Keratinocyte (primary cell): ENCODE results near the gene ALOXE3. TPM values are rescaled to one million over a fixed set of nuclear protein-coding genes. Genes with fewer than 3 reads are reported as not detected.

Source experiments
- DNase-seq: peaks from one replicate; pipeline ENCODE4 v3.0.0-alpha.2; 2011; ENCODE audit warnings: low read depth, missing footprints, low spot score
- FAIRE-seq: peaks from 2 replicates; lab custom pipeline; 2011; peaks lifted over from hg19 to GRCh38; lab: Jason Lieb, UNC
- H2AFZ ChIP-seq: 2 replicates; pipeline ENCODE4 v1.6.0; 2012; ENCODE audit warnings: low read length, control low read depth, inconsistent platforms; ENCODE audit not compliant: control insufficient read depth
- H3K27ac ChIP-seq: 2 replicates; pipeline ENCODE4 v1.5.1; 2011; ENCODE audit warnings: low read length; ENCODE audit not compliant: control insufficient read depth, insufficient read depth
- H3K27me3 ChIP-seq: 3 replicates; pipeline ENCODE4 v1.6.0; 2011; ENCODE audit warnings: low read length; ENCODE audit not compliant: control insufficient read depth, insufficient read depth; ENCODE audit errors: extremely low read depth
- H3K36me3 ChIP-seq, 2 experiments: 2 replicates in 1 of 2; 3 replicates in 1 of 2; pipeline ENCODE4 v1.5.1; 2011; ENCODE audit warnings: low read length in 2 of 2, mild to moderate bottlenecking in 1 of 2; ENCODE audit not compliant: control insufficient read depth in 2 of 2, insufficient read depth in 2 of 2; ENCODE audit errors: extremely low read depth in 1 of 2
- H3K4me1 ChIP-seq: 3 replicates; pipeline ENCODE4 v1.5.1; 2011; ENCODE audit warnings: low read length; ENCODE audit not compliant: control insufficient read depth, insufficient read depth; ENCODE audit errors: extremely low read depth
- H3K4me2 ChIP-seq: 3 replicates; pipeline ENCODE4 v1.6.0; 2011; ENCODE audit warnings: low read depth, low read length; ENCODE audit not compliant: control insufficient read depth, insufficient read depth; ENCODE audit errors: extremely low read depth
- H3K4me3 ChIP-seq, 3 experiments: fragments of 200-600 bp in 1 of 3; sonication (generic) in 1 of 3; 2 replicates in 2 of 3; 3 replicates in 1 of 3; pipeline ENCODE4 v1.5.1; 2011 to 2016; ENCODE audit warnings: low read length in 3 of 3, mild to moderate bottlenecking in 3 of 3, control low read depth in 2 of 3, inconsistent platforms in 1 of 3, low read depth in 1 of 3, mixed read lengths in 1 of 3, mixed run types in 1 of 3, moderate library complexity in 1 of 3; ENCODE audit not compliant: control insufficient read depth in 2 of 3, insufficient read depth in 2 of 3; ENCODE audit errors: extremely low read depth in 1 of 3
- H3K79me2 ChIP-seq: 2 replicates; pipeline ENCODE4 v1.6.0; 2012; ENCODE audit warnings: low read length; ENCODE audit not compliant: control insufficient read depth, insufficient read depth
- H3K9ac ChIP-seq: 3 replicates; pipeline ENCODE4 v1.6.0; 2011; ENCODE audit warnings: low read length; ENCODE audit not compliant: control insufficient read depth, insufficient read depth; ENCODE audit errors: extremely low read depth
- H3K9me1 ChIP-seq: 3 replicates; pipeline ENCODE4 v1.6.0; 2011; ENCODE audit warnings: low read length; ENCODE audit not compliant: control insufficient read depth, insufficient read depth; ENCODE audit errors: extremely low read depth
- H3K9me3 ChIP-seq: 2 replicates; pipeline ENCODE4 v1.5.1; 2012; ENCODE audit warnings: low read depth, low read length; ENCODE audit not compliant: control insufficient read depth
- H4K20me1 ChIP-seq: 3 replicates; pipeline ENCODE4 v1.6.0; 2011; ENCODE audit warnings: low read length; ENCODE audit not compliant: control insufficient read depth, insufficient read depth; ENCODE audit errors: extremely low read depth
- CTCF ChIP-seq, 3 experiments: IDR thresholded peaks in 1 of 3; conservative IDR thresholded peaks in 1 of 3; optimal IDR thresholded peaks in 1 of 3; 2 replicates in 2 of 3; 3 replicates in 1 of 3; pipeline versions ENCODE3 to v1.5.1; 2011; ENCODE audit warnings: low read length in 3 of 3, mild to moderate bottlenecking in 3 of 3, moderate library complexity in 2 of 3, control low read depth in 1 of 3, inconsistent platforms in 1 of 3; ENCODE audit not compliant: insufficient read depth in 2 of 3; ENCODE audit errors: extremely low read depth in 1 of 3
- EZH2 ChIP-seq: IDR thresholded peaks from one replicate; pipeline ENCODE4 v1.6.1; 2012; ENCODE audit warnings: inconsistent platforms, mild to moderate bottlenecking, low read length, moderate library complexity
- dilution Hi-C: fragments of 300-500 bp; cut with MboI; formaldehyde crosslinking; loops from one replicate; pipeline ENCODE4 v1.7.0; 2020; ENCODE audit warnings: low sequenced_read_pairs; ENCODE audit not compliant: extremely low pct_ligation_motif_present
- polyA plus RNA-seq, 5 experiments: library from polyadenylated mRNA; depleted of rRNA in 3 of 5; stranded (reverse) in 3 of 5; stranded (forward) in 1 of 5; unstranded in 1 of 5; fragments of >200 nt; gene quantifications; 1 replicate in 1 of 5; 2 replicates in 3 of 5; 3 replicates in 1 of 5; pipeline versions ENCODE4 v1.2.1 to v1.2.3, GENCODE V29; 2011 to 2012; ENCODE audit warnings: missing spikeins in 2 of 5, low read depth in 1 of 5, low replicate concordance in 1 of 5

The ALOXE3 gene
- polyA plus RNA-seq, 1 donor (not counting 4 experiments of a cell fraction or from before 2014, with no cell fraction given): 2.7 TPM

- FAIRE-seq (peak; percentile 81), DNase-seq (no peak)
- peaks cover under 1% of the 10 kb centered on the region for H3K9me1 ChIP-seq
- no peaks in the 10 kb centered on the region for H3K9me3 ChIP-seq
- no peaks in the 10 kb centered on the region for H4K20me1 ChIP-seq
- no peak overlapping the region for H2AFZ ChIP-seq
- H3K27ac ChIP-seq: peak overlapping the region; percentile 69
- dilution Hi-C loops: no loop called here
- peaks cover 12 to 26% of the 10 kb centered on the region in 2 experiments for H3K36me3 ChIP-seq
- H3K27me3 ChIP-seq: no peaks in the 10 kb centered on the region
- H3K4me1 ChIP-seq: peaks cover 28% of the 10 kb centered on the region
- no peak overlapping the region for H3K4me3 ChIP-seq
- peaks cover 36% of the 10 kb centered on the region for H3K79me2 ChIP-seq
- peak overlapping the region; percentile 62 for H3K4me2 ChIP-seq
- TF ChIP-seq EZH2: no peak
- TF ChIP-seq CTCF (optimal IDR thresholded peaks at IDR 0.05 in 1 of 3, IDR thresholded peaks at IDR 0.05 in 1 of 3, conservative IDR thresholded peaks at IDR 0.05 in 1 of 3; ENCODE audit: extremely low read depth in 1 of 3, insufficient read depth in 2 of 3, low read length in 3 of 3): peak; percentile 83 to 93 (median 92)
- peak overlapping the region; percentile 68 for H3K9ac ChIP-seq
Observed at GRCh38 chr17:8158267-8159031, 40.1 kb upstream of the ALOXE3 start.

- dilution Hi-C loops: no loop called here
- Histone ChIP-seq H4K20me1 (peaks cover 3% of the 10 kb centered on the region), H2AFZ (no peak overlapping the region), H3K27me3 (no peaks in the 10 kb centered on the region), H3K79me2 (peaks cover 39% of the 10 kb centered on the region), H3K4me3 (peak overlapping the region; percentile 78 to 100 (median 79)), H3K4me1 (peaks cover 36% of the 10 kb centered on the region), H3K4me2 (peak overlapping the region; percentile 96), H3K9ac (peak overlapping the region; percentile 100), H3K9me1 (peaks cover 7% of the 10 kb centered on the region), H3K9me3 (no peaks in the 10 kb centered on the region), H3K27ac (peak overlapping the region; percentile 100), H3K36me3 (peaks cover 12 to 33% of the 10 kb centered on the region in 2 experiments)
- TF ChIP-seq CTCF (optimal IDR thresholded peaks at IDR 0.05 in 1 of 3, IDR thresholded peaks at IDR 0.05 in 1 of 3, conservative IDR thresholded peaks at IDR 0.05 in 1 of 3; ENCODE audit: extremely low read depth in 1 of 3, insufficient read depth in 2 of 3, low read length in 3 of 3) (no peak), EZH2 (no peak)
- peak; percentile 100 for DNase-seq
- FAIRE-seq: peak; percentile 98
Observed at GRCh38 chr17:8156246-8156992, 38.1 kb upstream of the ALOXE3 start.
